HG03159 (cell line): Measurements from ENCODE around the gene ZNF804B.

Source experiments
- ATAC-seq: cut with Tn5 transposase; IDR thresholded peaks from one replicate; pipeline ENCODE4 v1.9.1; 2021; ENCODE audit warnings: mild to moderate bottlenecking, moderate library complexity; ENCODE audit not compliant: unreplicated experiment

Gene ZNF804B

DNA sequence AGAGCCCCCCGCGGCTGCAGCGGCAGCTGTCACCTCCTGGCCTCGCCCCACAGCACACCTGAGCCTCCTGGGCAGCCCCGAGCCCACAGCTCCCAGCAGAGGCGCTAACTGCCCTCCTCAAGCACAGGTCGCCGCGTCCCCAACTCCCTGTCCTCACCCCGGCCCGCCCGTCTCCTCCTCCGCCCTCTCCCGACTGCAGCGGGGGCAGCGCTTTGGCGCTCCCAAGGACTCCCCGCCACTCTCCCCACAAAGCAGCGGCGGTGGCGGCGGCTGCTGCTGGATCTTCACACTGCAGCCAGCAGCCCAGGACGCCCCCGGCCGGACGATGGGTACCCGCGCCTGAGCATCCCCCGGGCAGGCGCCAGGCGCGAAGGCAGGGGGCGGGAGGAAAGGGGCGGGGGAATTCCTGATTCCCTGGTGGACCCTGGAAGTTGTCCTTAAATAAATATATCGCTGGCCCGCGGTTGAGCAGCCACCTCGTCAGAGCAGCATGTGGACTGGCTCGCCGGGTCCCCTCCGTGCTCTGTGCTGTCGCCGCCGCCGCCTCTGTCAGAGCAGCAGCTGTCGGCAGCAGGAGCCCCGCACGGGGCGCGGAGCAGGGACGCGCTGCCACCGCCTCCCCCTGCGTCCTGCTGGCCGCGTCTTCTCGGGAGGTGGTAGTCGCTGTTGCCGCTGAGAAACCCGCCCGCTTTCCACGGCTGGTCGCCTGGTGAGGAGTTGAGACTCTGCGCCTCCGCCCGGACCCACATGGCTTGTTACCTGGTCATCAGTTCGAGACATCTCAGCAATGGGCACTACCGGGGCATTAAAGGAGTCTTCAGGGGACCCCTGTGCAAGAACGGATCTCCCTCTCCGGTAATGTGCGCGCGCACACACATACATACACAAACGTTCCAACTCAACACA is at the start of gene ZNF804B:
Gene ZNF804B, plus strand, starts transcription at position 471 of the 906 bp plus-strand sequence. Its CDS starts 277 bp downstream, at position 748.
- ATAC-seq, result no peak

GRCh38 chr7:88735920-88736319 is 23.6 kb upstream of the ZNF804B start:
- ATAC-seq, result no peak

DNA sequence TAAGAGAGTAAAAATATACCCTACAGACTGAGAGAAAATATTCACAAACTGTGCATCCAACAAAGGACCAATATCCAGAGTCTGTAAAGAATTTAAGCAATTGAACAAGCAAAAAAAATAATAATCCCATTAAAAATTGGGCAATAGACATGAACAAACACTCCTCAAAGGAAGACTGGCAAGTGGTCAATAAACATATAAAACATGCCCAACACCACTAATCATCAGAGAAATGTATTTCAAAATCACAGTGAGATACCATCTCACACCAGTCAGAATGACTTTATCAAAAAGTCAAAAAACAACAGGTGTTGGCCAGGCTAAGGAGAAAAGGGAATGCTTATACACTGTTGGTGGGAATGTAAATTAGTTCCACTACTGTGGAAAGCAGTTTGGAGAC is 21.9 kb upstream of the ZNF804B start:
- no peak for ATAC-seq

DNA sequence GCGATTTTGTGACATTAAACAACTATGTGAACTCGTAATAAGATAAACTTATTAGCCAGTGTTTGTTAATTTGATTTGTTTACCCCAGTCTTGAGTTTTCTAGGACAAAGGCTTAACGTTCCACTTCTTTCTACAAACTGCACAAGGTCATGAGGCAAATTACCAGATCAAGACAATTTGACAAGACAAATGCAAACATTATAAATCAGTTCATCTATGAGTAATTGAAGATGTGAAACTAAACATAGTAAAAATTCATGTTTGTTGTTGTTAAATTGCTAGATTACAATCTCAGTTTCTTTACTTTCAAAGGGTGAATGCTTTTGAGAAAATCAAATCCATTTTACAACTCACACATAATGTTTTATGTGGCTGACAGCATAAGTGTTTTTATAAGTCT is 13.4 kb upstream of the ZNF804B start:
- ATAC-seq, result no peak

GRCh38 chr7:88756802-88757201 is 2.7 kb upstream of the ZNF804B start:
- no peak for ATAC-seq

- no peak for ATAC-seq
Measured at GRCh38 chr7:88757371-88757770, 2.1 kb upstream of the ZNF804B start.

- ATAC-seq, result no peak
Measured at GRCh38 chr7:88758381-88759229, 895 bp upstream of the ZNF804B start.

DNA sequence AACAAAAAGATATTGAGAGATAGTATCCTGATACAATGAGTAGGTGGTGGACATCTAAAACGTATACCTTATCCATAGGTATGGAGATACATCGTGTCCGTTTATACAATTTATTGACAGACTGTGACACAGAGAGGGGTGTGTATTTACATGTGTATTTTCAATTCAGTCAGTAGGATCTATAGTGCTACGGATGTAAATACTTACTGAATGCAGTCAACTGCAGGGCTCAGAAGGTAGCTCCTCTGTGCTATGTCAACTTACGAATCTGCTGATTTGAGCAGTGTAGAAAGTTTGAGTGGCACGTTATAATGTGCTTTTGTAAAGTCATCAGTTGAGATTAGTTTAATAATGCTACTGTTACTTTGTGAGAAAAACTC is 626 bp downstream of the ZNF804B start:
- no peak for ATAC-seq

DNA sequence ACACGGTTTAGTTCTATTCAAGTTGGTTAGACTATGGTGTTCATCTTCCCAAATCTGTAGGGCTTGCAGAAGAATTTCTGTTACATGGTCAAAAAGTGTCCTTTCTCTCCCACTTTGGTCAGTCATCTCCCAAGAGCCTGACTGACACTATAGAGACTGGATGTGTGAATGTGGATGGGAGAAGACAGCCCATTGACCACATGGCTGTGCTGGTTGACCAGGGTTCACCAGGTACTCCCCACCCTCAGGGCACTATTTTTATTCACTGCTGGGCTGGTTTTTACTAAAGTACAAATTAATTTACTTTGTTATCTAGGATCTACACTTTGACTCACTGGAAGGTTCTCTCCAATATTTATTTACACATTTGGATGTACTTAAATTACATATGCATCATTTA is 2.3 kb downstream of the ZNF804B start:
- no peak for ATAC-seq

DNA sequence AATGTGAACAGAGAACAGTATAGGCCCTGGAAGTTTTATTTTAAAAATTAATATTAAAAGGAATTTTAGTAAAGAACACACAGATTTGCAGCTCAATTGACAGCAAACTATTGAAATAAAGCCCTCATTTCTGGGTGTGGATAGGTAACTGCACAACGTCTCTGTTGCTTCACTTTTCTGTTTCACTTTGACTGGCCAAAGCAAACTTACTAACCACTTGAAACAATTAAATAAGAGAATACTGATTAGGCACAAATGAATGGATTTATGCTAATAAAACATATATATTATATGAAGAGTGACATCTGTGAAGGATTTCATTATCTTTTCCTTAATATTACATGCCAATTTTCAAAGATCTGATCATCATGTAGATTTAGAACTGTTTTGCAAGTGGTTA is 11.9 kb downstream of the ZNF804B start:
- ATAC-seq, result no peak

DNA sequence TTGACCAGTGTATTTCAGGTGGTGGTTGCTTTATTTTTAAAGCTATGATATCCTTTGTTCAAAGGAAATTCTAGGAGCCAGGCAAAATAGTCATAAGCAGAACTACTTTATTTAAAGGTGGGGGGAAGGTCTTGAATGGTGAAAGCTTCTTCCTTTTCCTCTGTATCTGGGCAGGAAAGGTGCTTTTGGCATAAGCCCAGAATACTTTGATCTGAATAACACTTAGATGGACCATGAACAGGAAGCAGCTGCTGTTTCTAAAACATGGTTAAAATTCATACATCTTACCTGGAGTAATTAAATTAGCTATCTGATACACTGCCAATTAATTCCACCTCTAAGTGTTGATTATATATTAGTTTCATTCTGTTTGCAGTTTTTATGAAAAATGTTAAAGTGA is 13.3 kb downstream of the ZNF804B start:
- no peak for ATAC-seq

DNA sequence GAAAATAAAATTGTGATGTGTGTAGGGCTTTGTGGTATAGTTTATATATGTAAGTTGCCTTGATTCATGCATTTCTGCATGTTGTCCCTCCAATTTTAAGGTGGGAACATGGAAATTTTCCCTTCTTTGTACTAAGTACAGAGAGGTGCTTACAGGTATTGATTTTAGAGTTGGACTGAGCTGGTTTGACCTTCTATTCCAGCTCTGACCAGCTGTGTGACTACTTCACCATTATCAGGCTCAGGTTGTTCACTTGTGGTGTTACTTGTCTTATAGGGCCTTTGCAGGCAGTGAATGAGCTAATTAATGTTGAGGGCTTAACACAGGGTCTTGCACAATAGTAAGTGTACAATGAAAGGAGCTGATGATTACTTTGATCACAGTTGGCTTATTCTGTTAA is 16.3 kb downstream of the ZNF804B start:
- ATAC-seq, result no peak

- no peak for ATAC-seq
Measured at GRCh38 chr7:88787777-88788176, 28.3 kb downstream of the ZNF804B start.

GRCh38 chr7:88789480-88790064 is 30.1 kb downstream of the ZNF804B start:
- peak; percentile 70 for ATAC-seq

GRCh38 chr7:88791891-88792290 is 32.4 kb downstream of the ZNF804B start:
- ATAC-seq, result no peak

GRCh38 chr7:88792361-88792760 is 32.9 kb downstream of the ZNF804B start:
- no peak for ATAC-seq

- no peak for ATAC-seq
Measured at GRCh38 chr7:88795553-88795952, 36.1 kb downstream of the ZNF804B start, which contains the start of gene TEX47. TSS of gene TEX47 (minus strand) at chr7:88795737. CDS start at chr7:88794942, 795 bp downstream.

- no peak for ATAC-seq
Measured at GRCh38 chr7:88801046-88801445, 41.5 kb downstream of the ZNF804B start.

DNA sequence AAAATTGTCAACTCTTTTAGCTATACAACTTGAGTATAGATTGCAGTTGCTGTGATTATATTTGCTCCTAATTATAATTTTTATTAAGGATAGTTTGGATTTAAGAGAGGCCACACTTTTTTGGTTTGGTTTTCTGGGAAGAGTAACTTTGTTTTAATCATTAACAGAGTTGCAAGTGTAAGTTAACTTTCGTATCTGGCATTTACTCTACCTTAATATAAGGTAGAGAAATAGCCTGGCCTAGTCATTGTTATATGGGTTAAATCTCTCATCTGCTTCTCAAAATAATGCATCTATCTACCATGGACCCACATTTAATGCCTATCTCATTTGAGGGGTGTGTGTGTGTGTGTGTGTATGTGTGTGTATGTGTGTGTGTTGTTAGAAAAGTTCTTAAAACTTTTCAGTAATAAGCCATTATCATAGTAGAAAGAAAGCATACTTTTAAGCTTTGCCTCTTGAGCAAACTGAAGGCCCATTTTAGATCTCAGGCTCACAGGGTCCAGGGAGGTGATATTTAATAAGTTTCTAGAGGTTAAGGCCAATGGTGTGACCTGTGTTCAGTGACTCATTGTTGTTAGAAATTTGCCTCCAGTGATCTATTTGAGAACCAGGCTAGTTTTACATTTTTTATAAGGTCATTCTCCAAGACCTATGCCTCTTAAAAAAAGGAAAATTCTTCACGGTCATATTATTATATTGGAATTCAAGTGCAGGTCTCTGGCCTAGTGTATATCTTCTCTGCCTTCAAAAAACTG is 47.0 kb downstream of the ZNF804B start:
- ATAC-seq, result no peak

GRCh38 chr7:88818552-88818951 is 59.1 kb downstream of the ZNF804B start:
- ATAC-seq, result no peak

- ATAC-seq, result no peak
Measured at GRCh38 chr7:88826222-88826621, 66.7 kb downstream of the ZNF804B start.
